Neutrophil (primary cell): Measurements from ENCODE around the gene ANO8.

Source experiments
- H3K27ac ChIP-seq: fragments of 200-600 bp; sonication (generic); 2 replicates; pipeline ENCODE4 v1.5.1; 2016; ENCODE audit warnings: mild to moderate bottlenecking, moderate library complexity
- H3K27me3 ChIP-seq: fragments of 200-600 bp; sonication (generic); 2 replicates; pipeline ENCODE4 v1.6.0; 2016; ENCODE audit warnings: mild to moderate bottlenecking
- H3K36me3 ChIP-seq: fragments of 200-600 bp; sonication (generic); 2 replicates; pipeline ENCODE4 v1.5.1; 2017
- H3K4me1 ChIP-seq, 2 experiments: fragments of 200-600 bp in 1 of 2; sonication (generic) in 1 of 2; 1 replicate in 1 of 2; 2 replicates in 1 of 2; pipeline versions ENCODE4 v1.5.1 to v1.6.1; 2013 to 2016; ENCODE audit warnings: low read depth in 1 of 2, low read length in 1 of 2, mild to moderate bottlenecking in 1 of 2, moderate library complexity in 1 of 2; ENCODE audit not compliant: control insufficient read depth in 1 of 2, insufficient read depth in 1 of 2
- H3K4me3 ChIP-seq, 2 experiments: fragments of 200-600 bp in 1 of 2; sonication (generic) in 1 of 2; 1 replicate in 1 of 2; 2 replicates in 1 of 2; pipeline ENCODE4 v1.5.1; 2013 to 2016; ENCODE audit warnings: low read depth in 1 of 2, low read length in 1 of 2, mild to moderate bottlenecking in 1 of 2, moderate library complexity in 1 of 2
- H3K9me3 ChIP-seq: fragments of 200-600 bp; sonication (generic); 2 replicates; pipeline ENCODE4 v1.5.1; 2016
- CTCF ChIP-seq: fragments of 200-600 bp; sonication (generic); IDR thresholded peaks from 2 replicates; pipeline ENCODE4 v1.5.1; 2016; ENCODE audit warnings: antibody characterized with exemption

ANO8 gene

GRCh38 chr19:17348700-17349099, 14.0 kb upstream of the ANO8 start:
- Histone ChIP-seq H3K27ac (no peak overlapping the region), H3K9me3 (no peaks in the 10 kb centered on the region), H3K4me3 (no peak overlapping the region), H3K27me3 (peaks cover 73% of the 10 kb centered on the region), H3K4me1 (peaks cover 2 to 4% of the 10 kb centered on the region in 2 experiments), H3K36me3 (no peaks in the 10 kb centered on the region)
- no peak for TF ChIP-seq CTCF

- Histone ChIP-seq H3K27ac (no peak overlapping the region), H3K4me1 (peaks cover 2 to 4% of the 10 kb centered on the region in 2 experiments), H3K36me3 (no peaks in the 10 kb centered on the region), H3K9me3 (no peaks in the 10 kb centered on the region), H3K4me3 (no peak overlapping the region), H3K27me3 (peaks cover 65% of the 10 kb centered on the region)
- no peak for TF ChIP-seq CTCF
Observed at GRCh38 chr19:17347877-17348276, 13.2 kb upstream of the ANO8 start.

- no peaks in the 10 kb centered on the region for H3K9me3 ChIP-seq
- H3K4me1 ChIP-seq = peaks cover 2 to 4% of the 10 kb centered on the region in 2 experiments
- H3K27ac ChIP-seq = no peak overlapping the region
- no peak for TF ChIP-seq CTCF
- no peaks in the 10 kb centered on the region for H3K36me3 ChIP-seq
- peaks cover 60% of the 10 kb centered on the region for H3K27me3 ChIP-seq
- no peak overlapping the region for H3K4me3 ChIP-seq
Observed at GRCh38 chr19:17347361-17347760, 12.7 kb upstream of the ANO8 start.

- TF ChIP-seq CTCF = peak; percentile 92
- Histone ChIP-seq H3K27me3 (peaks cover 48% of the 10 kb centered on the region), H3K4me3 (no peak overlapping the region), H3K9me3 (no peaks in the 10 kb centered on the region), H3K27ac (no peak overlapping the region), H3K36me3 (no peaks in the 10 kb centered on the region), H3K4me1 (peaks cover 0 to 2% of the 10 kb centered on the region in 2 experiments)
Observed at GRCh38 chr19:17346109-17346671, 11.5 kb upstream of the ANO8 start.

- no peaks in the 10 kb centered on the region for H3K36me3 ChIP-seq
- TF ChIP-seq CTCF = no peak
- H3K27me3 ChIP-seq = peaks cover 14% of the 10 kb centered on the region
- H3K4me3 ChIP-seq = no peak overlapping the region
- peaks cover 15 to 17% of the 10 kb centered on the region in 2 experiments for H3K4me1 ChIP-seq
- H3K9me3 ChIP-seq = no peaks in the 10 kb centered on the region
- no peak overlapping the region for H3K27ac ChIP-seq
Observed at GRCh38 chr19:17341845-17342244, 7.2 kb upstream of the ANO8 start.
